B cell (primary cell): ENCODE results near the gene NTN4. TPM values are rescaled to one million over a fixed set of nuclear protein-coding genes. Genes with fewer than 3 reads are reported as not detected.

Source experiments
- ATAC-seq: fragments of 200-7000 bp; cut with Tn5 transposase; one replicate; pipeline ENCODE4 v1.10.0; 2021; ENCODE audit warnings: low read depth, mild to moderate bottlenecking, moderate number of reproducible peaks, moderate library complexity
- CTCF ChIA-PET: fragments of 350-600 bp; sonication (Branson Sonifier 250); formaldehyde crosslinking; loops from one replicate; lab custom pipeline; 2021; ENCODE audit warnings: antibody characterized with exemption, inconsistent platforms; lab: Charles Lee
- POLR2A ChIA-PET: fragments of 350-600 bp; sonication (Branson Sonifier 250); formaldehyde crosslinking; loops from one replicate; lab custom pipeline; 2021; ENCODE audit warnings: antibody characterized with exemption; lab: Charles Lee
- DNase-seq: peaks from one replicate; pipeline ENCODE4 v3.0.0; 2013
- H2AFZ ChIP-seq: 2 replicates; pipeline ENCODE4 v1.6.1; 2012; ENCODE audit warnings: mild to moderate bottlenecking, low read depth, low read length; ENCODE audit not compliant: insufficient read depth, poor library complexity, severe bottlenecking
- H3K27ac ChIP-seq, 2 donors: 1 replicate in 1 of 2; 2 replicates in 1 of 2; pipeline ENCODE4 v1.5.1; 2012 to 2013; ENCODE audit warnings: low read length in 2 of 2, mild to moderate bottlenecking in 2 of 2, moderate library complexity in 1 of 2
- H3K27me3 ChIP-seq, 4 experiments: fragments of 200-600 bp in 1 of 4; sonication (generic) in 1 of 4; replicated peaks in 1 of 4; 1 replicate in 2 of 4; 2 replicates in 2 of 4; pipeline versions ENCODE4 v1.6.1 to v1.7.0; 2013 to 2016; ENCODE audit warnings: low read length in 3 of 4, mild to moderate bottlenecking in 2 of 4, mixed read lengths in 1 of 4, moderate library complexity in 1 of 4; ENCODE audit not compliant: insufficient read depth in 4 of 4, control insufficient read depth in 3 of 4; ENCODE audit errors: control extremely low read depth in 1 of 4
- H3K36me3 ChIP-seq, 2 experiments: replicated peaks in 1 of 2; 1 replicate in 1 of 2; 2 replicates in 1 of 2; pipeline versions ENCODE4 v1.6.1 to v1.7.1; 2013; ENCODE audit warnings: low read length in 1 of 2; ENCODE audit not compliant: insufficient read depth in 2 of 2, control insufficient read depth in 1 of 2; ENCODE audit errors: control extremely low read depth in 1 of 2, extremely low read depth in 1 of 2
- H3K4me1 ChIP-seq, 2 donors: fragments of 200-600 bp in 1 of 2; sonication (generic) in 1 of 2; 1 replicate in 1 of 2; 2 replicates in 1 of 2; pipeline versions ENCODE4 v1.5.1 to v1.6.1; 2013 to 2017; ENCODE audit warnings: low read length in 2 of 2; ENCODE audit not compliant: control insufficient read depth in 2 of 2, insufficient read depth in 2 of 2
- H3K4me2 ChIP-seq: replicated peaks from 2 replicates; pipeline ENCODE3; 2012; ENCODE audit warnings: mild to moderate bottlenecking, low read depth, low read length; ENCODE audit not compliant: poor library complexity, severe bottlenecking
- H3K4me3 ChIP-seq, 5 experiments: fragments of 200-600 bp in 1 of 5; sonication (generic) in 1 of 5; 1 replicate in 3 of 5; 2 replicates in 2 of 5; pipeline versions ENCODE4 v1.5.1 to v1.7.0; 2011 to 2016; ENCODE audit warnings: low read length in 4 of 5, mild to moderate bottlenecking in 4 of 5, low read depth in 2 of 5, control low read depth in 1 of 5, moderate library complexity in 1 of 5; ENCODE audit not compliant: insufficient read depth in 1 of 5; ENCODE audit errors: control extremely low read depth in 1 of 5, extremely low read depth in 1 of 5
- H3K79me2 ChIP-seq: fragments of 200-600 bp; sonication (generic); one replicate; pipeline ENCODE4 v1.6.0; 2016; ENCODE audit warnings: low read length; ENCODE audit not compliant: control insufficient read depth, insufficient read depth
- H3K9ac ChIP-seq: fragments of 200-600 bp; sonication (generic); 2 replicates; pipeline ENCODE4 v1.6.1; 2017; ENCODE audit warnings: mild to moderate bottlenecking, low read length, moderate library complexity
- H3K9me3 ChIP-seq, 3 donors: one replicate each; pipeline versions ENCODE4 v1.6.1 to v1.7.1; 2013; ENCODE audit warnings: low read length in 2 of 3; ENCODE audit not compliant: control insufficient read depth in 2 of 3, insufficient read depth in 1 of 3; ENCODE audit errors: control extremely low read depth in 1 of 3
- H4K20me1 ChIP-seq: 2 replicates; pipeline ENCODE4 v1.6.0; 2012; ENCODE audit warnings: mild to moderate bottlenecking, low read length; ENCODE audit not compliant: insufficient read depth, control insufficient read depth, poor library complexity, severe bottlenecking
- H3K27ac Mint-ChIP-seq: one replicate; pipeline ENCODE4 v1.8.0; 2021; ENCODE audit warnings: mixed read lengths
- H3K27me3 Mint-ChIP-seq: one replicate; pipeline ENCODE4 v1.8.0; 2021; ENCODE audit warnings: mixed read lengths
- H3K4me1 Mint-ChIP-seq: one replicate; pipeline ENCODE4 v1.8.0; 2021; ENCODE audit warnings: mixed read lengths
- H3K4me3 Mint-ChIP-seq: one replicate; pipeline ENCODE4 v1.8.0; 2021; ENCODE audit warnings: mixed read lengths
- H3K9me3 Mint-ChIP-seq: one replicate; pipeline ENCODE4 v1.8.0; 2022; ENCODE audit warnings: mixed read lengths; ENCODE audit not compliant: insufficient read depth
- EZH2 ChIP-seq: IDR thresholded peaks from 2 replicates; pipeline ENCODE4 v1.6.1; 2012; ENCODE audit warnings: borderline replicate concordance, low read depth, mild to moderate bottlenecking, moderate library complexity, low read length; ENCODE audit not compliant: insufficient read depth, poor library complexity, severe bottlenecking
- WGBS: methylation state at CpG from one replicate; pipeline ENCODE4 v1.1.5; 2013; ENCODE audit warnings: missing lambda C conversion rate; ENCODE audit not compliant: insufficient coverage; 5-methylcytosine and 5-hydroxymethylcytosine counted together
- intact Hi-C: fragments of 100-400 bp; cut with micrococcal nuclease; formaldehyde crosslinking; loops from one replicate; pipeline ENCODE4 v1.10.0; 2022
- polyA plus RNA-seq: library from polyadenylated mRNA; depleted of rRNA; stranded (reverse); fragments of >200 nt; gene quantifications from 2 replicates; pipeline ENCODE4 v1.2.3, GENCODE V29; 2012
- total RNA-seq, 2 donors: library from RNA; stranded (reverse); fragments of 120-200 nt in 1 of 2; gene quantifications; 1 replicate in 1 of 2; 2 replicates in 1 of 2; pipeline versions ENCODE4 v1.2.3 to v1.2.4, GENCODE V29; 2013 to 2022
- TF ChIP-seq, protein P1 (sequence below): fragments of 200-600 bp; IDR thresholded peaks from one replicate; pipeline ENCODE4 v1.8.0; 2022; ENCODE audit warnings: antibody characterized with exemption, mild to moderate bottlenecking

The NTN4 gene
- total and polyA plus RNA-seq, 2 donors (not counting 1 experiment from before 2014, with no cell fraction given) = not detected

DNA sequence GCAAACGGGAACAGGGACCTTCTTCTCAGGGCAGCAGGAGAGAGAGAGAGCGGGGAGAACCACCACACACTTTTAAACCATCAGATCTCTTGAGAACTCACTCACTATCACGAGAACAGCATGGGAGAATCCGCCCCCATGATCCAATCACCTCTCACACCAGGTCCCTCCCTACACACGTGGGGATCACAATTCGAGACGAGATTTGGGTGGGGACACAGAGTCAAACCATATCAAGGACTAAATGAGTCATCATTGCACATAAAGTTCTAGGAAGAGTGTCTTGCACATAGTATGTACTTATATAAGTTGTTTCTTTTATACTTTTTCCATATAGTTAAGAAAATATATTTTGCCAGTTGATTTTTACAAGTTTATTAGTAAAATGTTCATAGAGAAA, 17.6 kb upstream of the NTN4 start:
- ATAC-seq (no peak), DNase-seq (no peak)
- H3K4me2 ChIP-seq = no peak overlapping the region
- H3K27ac ChIP-seq = no peak overlapping the region
- H3K4me3 ChIP-seq = no peak overlapping the region
- no peak for TF ChIP-seq EZH2
- TF ChIP-seq, protein P1, sequence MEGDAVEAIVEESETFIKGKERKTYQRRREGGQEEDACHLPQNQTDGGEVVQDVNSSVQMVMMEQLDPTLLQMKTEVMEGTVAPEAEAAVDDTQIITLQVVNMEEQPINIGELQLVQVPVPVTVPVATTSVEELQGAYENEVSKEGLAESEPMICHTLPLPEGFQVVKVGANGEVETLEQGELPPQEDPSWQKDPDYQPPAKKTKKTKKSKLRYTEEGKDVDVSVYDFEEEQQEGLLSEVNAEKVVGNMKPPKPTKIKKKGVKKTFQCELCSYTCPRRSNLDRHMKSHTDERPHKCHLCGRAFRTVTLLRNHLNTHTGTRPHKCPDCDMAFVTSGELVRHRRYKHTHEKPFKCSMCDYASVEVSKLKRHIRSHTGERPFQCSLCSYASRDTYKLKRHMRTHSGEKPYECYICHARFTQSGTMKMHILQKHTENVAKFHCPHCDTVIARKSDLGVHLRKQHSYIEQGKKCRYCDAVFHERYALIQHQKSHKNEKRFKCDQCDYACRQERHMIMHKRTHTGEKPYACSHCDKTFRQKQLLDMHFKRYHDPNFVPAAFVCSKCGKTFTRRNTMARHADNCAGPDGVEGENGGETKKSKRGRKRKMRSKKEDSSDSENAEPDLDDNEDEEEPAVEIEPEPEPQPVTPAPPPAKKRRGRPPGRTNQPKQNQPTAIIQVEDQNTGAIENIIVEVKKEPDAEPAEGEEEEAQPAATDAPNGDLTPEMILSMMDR = no peak
- no peaks in the 10 kb centered on the region for H3K36me3 ChIP-seq
- no peaks in the 10 kb centered on the region for H3K4me1 ChIP-seq
- Mint-ChIP-seq H3K9me3 (no peaks in the 10 kb centered on the region), H3K27me3 (peaks cover 47% of the 10 kb centered on the region), H3K4me3 (no peak overlapping the region), H3K4me1 (no peaks in the 10 kb centered on the region), H3K27ac (no peak overlapping the region)
- 85% methylated on average over 3 of the region's 7 CpGs for WGBS
- intact Hi-C loops = no loop called here
- ChIA-PET POLR2A (no interaction called here), CTCF (no interaction called here)
- H3K9ac ChIP-seq = no peak overlapping the region
- H3K27me3 ChIP-seq = peaks cover 0 to 9% (median 3%) of the 10 kb centered on the region in 4 experiments
- H2AFZ ChIP-seq = no peak overlapping the region
- H3K79me2 ChIP-seq = no peaks in the 10 kb centered on the region
- no peaks in the 10 kb centered on the region for H3K9me3 ChIP-seq
- no peaks in the 10 kb centered on the region for H4K20me1 ChIP-seq

DNA sequence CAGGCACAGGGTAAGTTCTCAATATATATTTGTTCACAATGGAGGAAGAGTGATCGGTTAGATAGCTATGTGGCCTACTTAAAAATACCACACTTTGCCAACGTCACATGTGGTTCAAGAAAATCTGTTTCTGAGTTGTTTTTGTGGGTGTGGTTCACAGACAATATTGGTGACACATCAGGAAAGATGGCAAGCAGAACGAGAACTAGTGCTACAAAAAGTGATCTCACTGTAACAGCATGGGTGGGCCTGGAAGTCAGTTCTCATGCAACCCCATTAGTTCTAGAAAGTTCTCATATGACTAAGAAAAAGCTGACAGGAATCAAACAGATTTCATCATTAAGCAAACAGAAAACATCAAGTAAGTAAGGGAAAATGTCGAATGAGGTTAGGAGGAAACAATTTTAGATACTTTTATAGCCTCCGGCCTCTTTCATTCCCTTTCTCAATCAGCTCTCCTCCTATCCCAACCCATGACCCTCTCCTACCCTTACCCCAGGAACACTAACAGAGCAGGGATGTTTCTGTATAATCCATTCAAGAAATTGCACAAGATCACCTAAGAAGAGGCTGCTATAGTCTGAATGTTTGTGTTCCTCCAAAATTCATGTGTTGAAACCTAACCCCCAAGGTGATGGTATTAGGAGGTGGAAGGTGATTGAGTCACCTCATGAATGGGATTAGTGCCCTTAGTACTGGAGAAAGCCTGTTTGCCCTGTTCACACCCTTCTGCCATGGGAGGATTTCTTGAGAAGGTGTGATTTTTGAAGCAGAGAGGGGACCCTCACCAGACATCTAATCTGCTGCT, 15.5 kb upstream of the NTN4 start:
- no peaks in the 10 kb centered on the region for H4K20me1 ChIP-seq
- H3K4me1 ChIP-seq = no peaks in the 10 kb centered on the region
- no peaks in the 10 kb centered on the region for H3K36me3 ChIP-seq
- no peaks in the 10 kb centered on the region for H3K9me3 Mint-ChIP-seq
- POLR2A ChIA-PET = interaction anchor here (0.7 kb wide), 1 partner anchor 578 kb away, joined by 9 read pairs; no protein-coding TSS in a partner anchor
- intact Hi-C loops = no loop called here
- H3K27ac Mint-ChIP-seq = no peak overlapping the region
- H3K4me3 Mint-ChIP-seq = no peak overlapping the region
- H2AFZ ChIP-seq = no peak overlapping the region
- no peak overlapping the region for H3K27ac ChIP-seq
- H3K4me3 ChIP-seq = no peak overlapping the region
- no peaks in the 10 kb centered on the region for H3K79me2 ChIP-seq
- no peak overlapping the region for H3K4me2 ChIP-seq
- peaks cover 37% of the 10 kb centered on the region for H3K27me3 Mint-ChIP-seq
- ATAC-seq (no peak), DNase-seq (no peak)
- H3K4me1 Mint-ChIP-seq = no peaks in the 10 kb centered on the region
- H3K27me3 ChIP-seq = peaks cover 0 to 14% (median 5%) of the 10 kb centered on the region in 4 experiments
- no peaks in the 10 kb centered on the region for H3K9me3 ChIP-seq
- H3K9ac ChIP-seq = no peak overlapping the region
- CTCF ChIA-PET = no interaction called here
- 100% methylated on average over 2 of the region's 5 CpGs for WGBS
- TF ChIP-seq EZH2 = no peak
- TF ChIP-seq, protein P1 = no peak
